T-helper 2 cell treated with Interferon-gamma antibody and Interleukin-4, amounts not matched to agents 5 μg/mL and 100 μg/mL, for 36 hours (primary cell): Measurements from ENCODE around the gene RNASET2.
A peak's percentile ranks its signal among the peaks of the same experiment; 100 is the strongest.
"Not testable (repeated sequence)": the region's sequence is repeated elsewhere in the genome, so short reads cannot be mapped to it uniquely, and the experiment has no call there.

Source experiments
- DNase-seq: peaks from one replicate; pipeline ENCODE4 v3.0.0; 2021; ENCODE audit warnings: low spot score
- H3K27ac Mint-ChIP-seq: one replicate; pipeline ENCODE4 v1.8.0; 2021; ENCODE audit warnings: mild to moderate bottlenecking, mixed read lengths
- H3K27me3 Mint-ChIP-seq: one replicate; pipeline ENCODE4 v1.8.0; 2021; ENCODE audit warnings: low read depth, mixed read lengths
- H3K36me3 Mint-ChIP-seq: one replicate; pipeline ENCODE4 v1.8.0; 2021; ENCODE audit warnings: low read depth, mixed read lengths
- H3K4me1 Mint-ChIP-seq: one replicate; pipeline ENCODE4 v1.8.0; 2021; ENCODE audit warnings: low read depth, mixed read lengths
- H3K4me3 Mint-ChIP-seq: one replicate; pipeline ENCODE4 v1.8.0; 2022; ENCODE audit warnings: mild to moderate bottlenecking, moderate library complexity, mixed read lengths
- H3K9me3 Mint-ChIP-seq: one replicate; pipeline ENCODE4 v1.8.0; 2021; ENCODE audit warnings: mixed read lengths

Gene RNASET2

GRCh38 chr6:166921570-166921969 lies 34.8 kb downstream of the RNASET2 start:
- no peak for DNase-seq
- H3K4me1 Mint-ChIP-seq = peaks cover 11% of the 10 kb centered on the region
- H3K36me3 Mint-ChIP-seq = peaks cover 11% of the 10 kb centered on the region
- H3K27me3 Mint-ChIP-seq = no peaks in the 10 kb centered on the region
- no peak overlapping the region for H3K27ac Mint-ChIP-seq
- no peaks in the 10 kb centered on the region for H3K9me3 Mint-ChIP-seq
- H3K4me3 Mint-ChIP-seq = no peak overlapping the region

- H3K4me3 Mint-ChIP-seq = no peak overlapping the region
- peaks cover 3% of the 10 kb centered on the region for H3K4me1 Mint-ChIP-seq
- H3K36me3 Mint-ChIP-seq = peaks cover 21% of the 10 kb centered on the region
- peaks cover 14% of the 10 kb centered on the region for H3K9me3 Mint-ChIP-seq
- no peak for DNase-seq
- no peaks in the 10 kb centered on the region for H3K27me3 Mint-ChIP-seq
- no peak overlapping the region for H3K27ac Mint-ChIP-seq
Measured at GRCh38 chr6:166916824-166917223, 39.5 kb downstream of the RNASET2 start.

DNA sequence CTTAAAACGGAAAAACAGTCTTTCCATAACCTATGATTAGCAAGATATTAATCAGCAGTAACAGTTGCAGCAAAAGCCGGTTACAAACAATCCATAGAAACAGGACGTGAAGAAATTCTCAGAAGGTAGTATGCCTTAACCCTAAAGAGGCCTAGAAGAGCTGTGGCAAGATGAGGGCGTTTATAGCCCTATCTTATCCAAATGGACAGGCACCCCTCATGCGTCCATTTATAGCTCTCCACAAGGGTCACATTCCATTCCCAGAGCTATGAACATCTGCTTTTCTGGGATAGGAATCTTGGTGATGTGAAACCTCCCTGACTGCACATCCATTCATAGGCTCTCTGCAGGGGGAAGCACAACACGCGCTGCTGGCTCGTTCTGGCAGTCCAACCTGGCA lies 40.9 kb downstream of the RNASET2 start:
- H3K27ac Mint-ChIP-seq, H3K4me3 Mint-ChIP-seq, H3K27me3 Mint-ChIP-seq, DNase-seq, H3K4me1 Mint-ChIP-seq: not testable (repeated sequence)
- Mint-ChIP-seq H3K36me3 (peaks cover 30% of the 10 kb centered on the region), H3K9me3 (peaks cover 20% of the 10 kb centered on the region)

DNA sequence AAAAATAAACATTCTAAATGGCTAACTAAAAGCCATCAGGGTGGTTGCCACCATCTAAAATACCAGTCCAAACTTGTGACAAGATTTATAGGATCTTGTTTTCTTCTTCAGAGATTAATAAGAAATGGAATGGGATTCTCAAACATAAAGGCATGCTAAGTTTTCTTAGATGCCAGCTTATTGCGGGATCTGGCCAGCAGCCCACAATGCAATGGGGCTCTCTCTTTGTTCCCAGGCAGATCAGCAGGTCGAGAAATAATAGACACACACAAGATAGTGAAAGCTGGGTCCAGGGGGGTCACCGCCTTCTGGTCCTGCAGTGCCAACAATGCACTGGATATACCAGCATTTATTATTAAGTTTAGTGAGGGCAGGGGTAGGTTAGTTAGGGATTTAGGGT lies 41.4 kb downstream of the RNASET2 start:
- DNase-seq, H3K27me3 Mint-ChIP-seq, H3K27ac Mint-ChIP-seq, H3K4me3 Mint-ChIP-seq: not testable (repeated sequence)
- Mint-ChIP-seq H3K4me1 (peaks cover 14% of the 10 kb centered on the region), H3K36me3 (peaks cover 31% of the 10 kb centered on the region), H3K9me3 (peaks cover 20% of the 10 kb centered on the region)

- Mint-ChIP-seq H3K36me3 (peaks cover 26% of the 10 kb centered on the region), H3K27ac (peak overlapping the region; percentile 84), H3K4me1 (peaks cover 42% of the 10 kb centered on the region), H3K4me3 (peak overlapping the region; percentile 34), H3K27me3 (no peaks in the 10 kb centered on the region), H3K9me3 (peaks cover 20% of the 10 kb centered on the region)
- no peak for DNase-seq
Measured at GRCh38 chr6:166911248-166911677, 45.1 kb downstream of the RNASET2 start.

- Mint-ChIP-seq H3K4me3 (no peak overlapping the region), H3K9me3 (peaks cover 20% of the 10 kb centered on the region), H3K27me3 (no peaks in the 10 kb centered on the region), H3K27ac (peak overlapping the region; percentile 34), H3K36me3 (peaks cover 21% of the 10 kb centered on the region), H3K4me1 (peaks cover 43% of the 10 kb centered on the region)
- peak; percentile 44 for DNase-seq
Measured at GRCh38 chr6:166910601-166911000, 45.7 kb downstream of the RNASET2 start.

- H3K27me3 Mint-ChIP-seq = no peaks in the 10 kb centered on the region
- H3K9me3 Mint-ChIP-seq = peaks cover 5% of the 10 kb centered on the region
- DNase-seq = no peak
- H3K4me3 Mint-ChIP-seq = no peak overlapping the region
- H3K36me3 Mint-ChIP-seq = peaks cover 12% of the 10 kb centered on the region
- peaks cover 43% of the 10 kb centered on the region for H3K4me1 Mint-ChIP-seq
- peak overlapping the region; percentile 32 for H3K27ac Mint-ChIP-seq
Measured at GRCh38 chr6:166908811-166909210, 47.5 kb downstream of the RNASET2 start.

DNA sequence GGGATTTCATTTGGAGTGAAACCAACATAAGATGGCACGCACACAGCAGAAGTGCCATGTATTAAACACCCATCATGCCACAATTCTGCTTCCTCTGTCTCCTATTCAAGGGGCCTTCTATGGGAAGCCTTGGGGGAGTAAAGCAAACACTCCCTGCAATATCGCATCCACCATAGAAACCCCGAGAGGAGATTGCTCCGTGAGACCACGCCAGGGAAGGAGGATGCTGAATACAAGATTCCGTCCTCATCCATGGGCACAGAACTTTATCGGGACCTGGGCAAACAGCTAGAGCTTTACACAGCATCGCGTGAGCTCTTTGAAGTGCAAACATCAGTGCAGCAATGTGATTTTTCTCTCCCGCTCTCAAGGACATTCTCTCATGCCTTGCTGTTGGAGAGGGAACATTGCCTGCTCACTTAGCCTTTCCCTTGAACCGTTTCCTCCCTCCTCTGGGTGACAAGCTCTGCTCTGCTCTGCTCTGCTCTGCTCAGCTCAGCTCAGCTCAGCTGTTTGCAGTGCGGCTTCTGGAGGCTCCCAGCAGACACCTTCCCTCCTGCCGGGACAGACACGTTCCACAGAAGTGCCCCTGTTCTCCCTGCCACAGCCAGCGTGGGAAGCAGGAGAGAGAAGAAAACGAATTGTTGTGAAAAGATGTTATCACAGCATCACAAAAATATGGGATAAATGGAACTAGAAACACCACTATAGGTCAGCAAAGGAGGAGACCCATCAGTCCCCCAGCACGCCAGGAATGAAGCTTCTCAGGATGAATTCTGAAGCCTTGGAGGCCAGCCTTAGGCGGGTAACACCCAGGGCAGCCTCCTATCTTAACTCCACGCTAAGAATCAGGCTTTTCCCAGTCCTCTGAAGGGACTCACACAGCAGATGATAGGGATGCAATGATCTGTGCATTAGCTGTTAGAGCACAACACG lies 48.2 kb downstream of the RNASET2 start:
- Mint-ChIP-seq H3K4me1 (peaks cover 43% of the 10 kb centered on the region), H3K4me3 (peak overlapping the region; percentile 51), H3K27me3 (no peaks in the 10 kb centered on the region), H3K9me3 (peaks cover 5% of the 10 kb centered on the region), H3K27ac (peak overlapping the region; percentile 80), H3K36me3 (peaks cover 10% of the 10 kb centered on the region)
- no peak for DNase-seq

GRCh38 chr6:166907373-166907841 lies 48.9 kb downstream of the RNASET2 start:
- Mint-ChIP-seq H3K4me3 (peak overlapping the region; percentile 51), H3K27me3 (no peaks in the 10 kb centered on the region), H3K36me3 (peaks cover 10% of the 10 kb centered on the region), H3K27ac (peak overlapping the region; percentile 80), H3K4me1 (peaks cover 43% of the 10 kb centered on the region), H3K9me3 (peaks cover 5% of the 10 kb centered on the region)
- DNase-seq = no peak

DNA sequence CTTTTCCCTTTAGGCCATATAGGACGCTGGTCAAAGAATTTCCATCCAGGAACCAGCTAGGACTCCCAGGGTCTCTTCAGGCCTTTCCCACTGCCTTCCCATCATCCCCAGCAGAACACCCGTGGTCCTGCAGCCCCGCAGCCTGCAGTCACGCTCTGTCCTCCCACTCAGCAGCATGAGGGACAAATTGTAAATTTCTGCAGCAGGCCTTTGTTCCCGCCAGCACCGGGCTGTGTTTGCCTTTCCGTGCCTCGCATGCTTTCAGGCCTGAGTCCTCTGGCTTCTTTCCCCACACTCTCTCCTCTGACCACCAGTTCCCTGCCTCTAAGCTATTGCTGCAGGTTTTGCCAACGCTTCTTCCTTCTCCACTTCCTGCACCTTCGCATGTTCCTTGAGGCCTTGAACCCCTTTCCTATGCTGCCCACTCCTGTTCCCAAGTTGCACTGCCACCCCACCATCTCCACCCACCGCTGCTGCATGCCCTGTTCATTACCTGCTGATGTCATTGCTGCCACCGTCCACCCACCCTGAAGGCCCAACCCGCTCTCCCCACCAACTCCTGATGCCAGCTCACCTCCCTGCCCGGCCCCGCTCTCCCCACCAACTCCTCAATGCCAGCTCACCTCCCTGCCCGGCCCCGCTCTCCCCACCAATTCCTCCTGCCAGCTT lies 49.8 kb downstream of the RNASET2 start:
- DNase-seq = no peak
- peak overlapping the region; percentile 80 for H3K27ac Mint-ChIP-seq
- H3K36me3 Mint-ChIP-seq = peaks cover 10% of the 10 kb centered on the region
- peaks cover 4% of the 10 kb centered on the region for H3K9me3 Mint-ChIP-seq
- peaks cover 43% of the 10 kb centered on the region for H3K4me1 Mint-ChIP-seq
- H3K4me3 Mint-ChIP-seq = no peak overlapping the region
- no peaks in the 10 kb centered on the region for H3K27me3 Mint-ChIP-seq

DNA sequence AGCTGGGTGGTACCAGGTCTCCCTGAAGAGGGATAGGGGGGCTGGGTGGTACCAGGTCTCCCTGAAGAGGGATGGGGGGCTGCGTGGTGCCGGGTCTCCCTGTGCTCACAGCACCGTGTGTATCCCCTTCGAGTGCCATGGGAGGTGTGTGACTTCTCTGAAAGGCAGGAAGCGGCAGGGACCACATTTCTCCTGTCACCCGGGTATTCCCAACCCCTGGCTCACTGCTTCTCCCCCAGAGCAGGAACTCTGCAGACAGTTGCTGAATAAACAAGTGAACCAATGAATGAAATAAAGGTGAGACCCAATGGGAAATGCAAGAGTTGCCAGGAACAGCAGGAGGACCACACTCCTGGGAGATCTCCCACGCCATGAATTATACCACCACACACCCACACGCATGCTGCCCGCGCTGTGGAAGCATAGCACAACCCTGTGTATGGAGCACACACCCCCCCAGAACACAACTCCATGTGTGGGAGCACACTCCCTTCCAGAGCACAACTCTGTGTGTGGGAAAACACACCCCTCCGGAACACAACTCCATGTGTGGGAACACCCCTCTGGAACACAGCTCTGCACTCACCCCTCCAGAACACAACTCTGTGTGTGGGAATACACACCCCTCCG lies 50.7 kb downstream of the RNASET2 start:
- DNase-seq = no peak
- Mint-ChIP-seq H3K27me3 (no peaks in the 10 kb centered on the region), H3K36me3 (peaks cover 2% of the 10 kb centered on the region), H3K4me3 (no peak overlapping the region), H3K9me3 (no peaks in the 10 kb centered on the region), H3K4me1 (peaks cover 35% of the 10 kb centered on the region), H3K27ac (no peak overlapping the region)

DNA sequence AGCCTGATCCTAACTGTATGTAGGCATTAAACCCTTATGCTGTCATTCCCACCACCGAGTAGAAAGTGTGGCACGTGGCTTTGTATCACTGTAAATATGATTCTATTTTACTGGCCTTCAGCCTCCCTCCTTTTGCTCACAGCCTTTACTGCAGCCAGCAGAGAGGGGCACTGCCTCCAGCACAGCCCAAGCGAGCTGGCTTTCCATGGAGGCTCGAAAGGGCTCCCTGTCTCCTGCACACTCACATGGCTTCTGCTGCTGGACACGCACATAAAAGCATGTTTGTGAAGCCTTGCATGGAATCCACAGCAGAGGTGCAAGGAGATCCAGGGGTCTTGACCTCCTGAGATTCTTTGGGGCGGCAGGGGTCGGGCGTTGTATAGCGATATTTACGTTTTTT lies 51.3 kb downstream of the RNASET2 start:
- H3K36me3 Mint-ChIP-seq = no peaks in the 10 kb centered on the region
- no peak for DNase-seq
- H3K27ac Mint-ChIP-seq = no peak overlapping the region
- no peaks in the 10 kb centered on the region for H3K27me3 Mint-ChIP-seq
- H3K4me1 Mint-ChIP-seq = peaks cover 29% of the 10 kb centered on the region
- H3K4me3 Mint-ChIP-seq = no peak overlapping the region
- no peaks in the 10 kb centered on the region for H3K9me3 Mint-ChIP-seq

DNA sequence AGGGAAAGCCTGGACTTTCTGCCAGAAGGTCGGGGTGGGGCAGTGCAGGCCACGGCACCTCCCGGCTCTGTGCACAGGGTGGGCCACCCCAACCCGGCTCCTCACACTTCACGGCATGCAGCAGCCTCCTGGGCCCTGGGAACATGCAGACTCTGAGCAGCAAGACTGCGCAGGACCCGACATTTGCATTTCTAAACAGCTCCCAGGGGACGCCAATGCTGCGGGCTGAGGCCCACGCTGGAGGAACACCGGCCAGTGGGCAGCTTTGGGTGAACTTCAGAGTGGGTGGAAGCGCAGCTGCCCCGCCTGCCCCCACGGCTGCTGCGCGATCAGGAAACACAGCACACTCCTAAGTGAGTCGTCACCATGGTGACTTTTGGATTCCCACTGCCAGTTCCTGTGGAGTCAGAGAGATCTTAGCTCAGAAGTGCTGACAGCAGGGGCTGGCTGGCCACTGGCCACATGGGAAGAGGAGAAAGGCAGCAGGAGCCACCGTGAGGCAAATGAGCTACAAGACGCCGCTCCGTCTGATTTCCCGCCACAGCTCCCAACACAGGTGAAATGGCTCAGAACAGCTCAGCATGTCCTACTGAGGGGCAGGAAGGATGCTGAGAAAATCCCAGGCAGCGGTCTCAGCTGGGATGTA lies 52.1 kb downstream of the RNASET2 start:
- H3K9me3 Mint-ChIP-seq = no peaks in the 10 kb centered on the region
- H3K4me1 Mint-ChIP-seq = peaks cover 28% of the 10 kb centered on the region
- DNase-seq = no peak
- H3K27ac Mint-ChIP-seq = no peak overlapping the region
- no peak overlapping the region for H3K4me3 Mint-ChIP-seq
- no peaks in the 10 kb centered on the region for H3K36me3 Mint-ChIP-seq
- no peaks in the 10 kb centered on the region for H3K27me3 Mint-ChIP-seq
